Measurements from ENCODE around the gene GALK2.
"Not testable (repeated sequence)": the region's sequence is repeated elsewhere in the genome, so short reads cannot be mapped to it uniquely, and the experiment has no call there.

The GALK2 gene

DNA sequence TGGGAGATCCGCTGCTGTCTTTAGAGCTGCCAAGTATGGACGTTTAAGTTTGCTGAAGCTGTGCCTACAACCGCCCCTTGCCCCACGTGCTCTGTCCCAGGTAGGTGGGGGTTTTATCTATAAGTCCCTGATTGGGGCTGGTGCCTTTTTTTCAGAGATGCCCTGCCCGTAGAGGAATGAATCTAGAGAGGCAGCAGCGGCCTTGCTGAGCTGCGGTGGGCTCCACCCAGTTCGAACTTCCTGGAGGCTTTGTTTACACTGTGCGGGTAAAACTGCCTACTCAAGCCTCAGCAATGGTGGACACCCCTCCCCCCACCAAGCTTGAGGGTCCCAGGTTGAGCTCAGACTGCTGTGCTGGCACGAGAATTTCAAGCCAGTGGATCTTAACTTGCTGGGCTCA is 169.6 kb downstream of the GALK2 start:
- Histone ChIP-seq H3K4me3 (ENCODE audit: low read depth, low read length) (no peak overlapping the region), H3K27me3 (replicated peaks) (no peaks in the 10 kb centered on the region), H3K36me3 (replicated peaks) (no peaks in the 10 kb centered on the region), H3K27ac (no peak overlapping the region)
- DNase-seq, result no peak
- in situ Hi-C loops (cut with HindIII; ENCODE audit: low pct_ligation_motif_present, low sequenced_read_pairs), result no loop called here
- TF ChIP-seq CTCF (IDR thresholded peaks at IDR 0.05; ENCODE audit: low read depth, low read length, missing control alignments), result no peak

- DNase-seq, result no peak
- Histone ChIP-seq H3K27ac (no peak overlapping the region), H3K4me3 (ENCODE audit: low read depth, low read length) (no peak overlapping the region), H3K27me3 (replicated peaks) (no peaks in the 10 kb centered on the region), H3K36me3 (replicated peaks) (no peaks in the 10 kb centered on the region)
- in situ Hi-C loops (cut with HindIII; ENCODE audit: low pct_ligation_motif_present, low sequenced_read_pairs), result no loop called here
- TF ChIP-seq CTCF (IDR thresholded peaks at IDR 0.05; ENCODE audit: low read depth, low read length, missing control alignments), result no peak
These were observed 173.5 kb downstream of the GALK2 start for GRCh38 chr15:49343546-49343945.

DNA sequence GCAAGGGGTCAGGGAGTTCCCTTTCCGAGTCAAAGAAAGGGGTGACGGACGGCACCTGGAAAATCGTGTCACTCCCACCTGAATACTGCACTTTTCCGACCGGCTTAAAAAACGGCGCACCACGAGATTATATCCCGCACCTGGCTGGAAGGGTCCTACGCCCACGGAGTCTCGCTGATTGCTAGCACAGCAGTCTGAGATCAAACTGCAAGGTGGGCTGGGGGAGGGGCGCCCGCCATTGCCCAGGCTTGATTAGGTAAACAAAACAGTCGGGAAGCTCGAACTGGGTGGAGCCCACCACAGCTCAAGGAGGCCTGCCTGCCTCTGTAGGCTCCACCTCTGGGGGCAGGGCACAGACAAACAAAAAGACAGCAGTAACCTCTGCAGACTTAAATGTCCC is 184.4 kb downstream of the GALK2 start:
- DNase-seq; H3K4me3 ChIP-seq (ENCODE audit: low read depth, low read length); in situ Hi-C loops (cut with HindIII; ENCODE audit: low pct_ligation_motif_present, low sequenced_read_pairs); H3K36me3 ChIP-seq (replicated peaks); H3K27ac ChIP-seq; H3K27me3 ChIP-seq (replicated peaks): not testable (repeated sequence)

- no peak overlapping the region for H3K27ac ChIP-seq
- no peak for TF ChIP-seq CTCF (IDR thresholded peaks at IDR 0.05; ENCODE audit: low read depth, low read length, missing control alignments)
- no peak overlapping the region for H3K4me3 ChIP-seq (ENCODE audit: low read depth, low read length)
- no peaks in the 10 kb centered on the region for H3K27me3 ChIP-seq (replicated peaks)
- in situ Hi-C loops (cut with HindIII; ENCODE audit: low pct_ligation_motif_present, low sequenced_read_pairs), result no loop called here
- DNase-seq, result no peak
- no peaks in the 10 kb centered on the region for H3K36me3 ChIP-seq (replicated peaks)
These were observed 191.3 kb downstream of the GALK2 start for GRCh38 chr15:49361370-49361769.

GRCh38 chr15:49366496-49366895 is 196.4 kb downstream of the GALK2 start:
- in situ Hi-C loops (cut with HindIII; ENCODE audit: low pct_ligation_motif_present, low sequenced_read_pairs), result no loop called here
- Histone ChIP-seq H3K27ac (no peak overlapping the region), H3K4me3 (ENCODE audit: low read depth, low read length) (no peak overlapping the region), H3K27me3 (replicated peaks) (no peaks in the 10 kb centered on the region), H3K36me3 (replicated peaks) (no peaks in the 10 kb centered on the region)
- no peak for TF ChIP-seq CTCF (IDR thresholded peaks at IDR 0.05; ENCODE audit: low read depth, low read length, missing control alignments)
- DNase-seq, result no peak

DNA sequence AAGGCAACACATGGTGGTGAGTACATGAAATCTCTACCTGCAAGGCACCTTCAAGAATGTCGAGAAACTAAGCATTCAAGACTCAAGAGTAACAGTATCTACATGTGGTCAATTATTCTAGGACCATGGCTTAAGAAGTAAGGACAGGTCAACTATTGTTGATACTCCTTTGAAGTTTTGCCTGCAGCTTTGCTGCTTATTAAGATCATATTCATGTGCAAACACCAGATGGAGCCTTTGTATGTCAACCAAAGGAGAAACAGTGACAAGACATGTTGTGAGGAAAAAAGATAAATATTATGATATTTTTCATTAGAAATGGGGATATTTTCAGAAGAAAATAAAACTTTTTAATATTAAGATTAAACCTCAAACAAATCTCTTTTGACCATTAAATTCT is 200.7 kb downstream of the GALK2 start:
- Histone ChIP-seq H3K27ac (no peak overlapping the region), H3K36me3 (replicated peaks) (no peaks in the 10 kb centered on the region), H3K4me3 (ENCODE audit: low read depth, low read length) (no peak overlapping the region), H3K27me3 (replicated peaks) (no peaks in the 10 kb centered on the region)
- in situ Hi-C loops (cut with HindIII; ENCODE audit: low pct_ligation_motif_present, low sequenced_read_pairs), result no loop called here
- peak; percentile 28 for TF ChIP-seq CTCF (IDR thresholded peaks at IDR 0.05; ENCODE audit: low read depth, low read length, missing control alignments)
- peak; percentile 19 for DNase-seq

Data from brain microvascular endothelial cell (primary cell).